Activated CD4-positive, alpha-beta T cell treated with anti-CD3 and anti-CD28 coated beads, Interleukin-2, amount 10 ng/mL, durations not matched to agents 7 days and 5 days (primary cell): ENCODE measurements around the gene ZCCHC13. TPM values are rescaled to one million over a fixed set of nuclear protein-coding genes. Genes with fewer than 3 reads are reported as not detected.
"Not testable (repeated sequence)": the region's sequence is repeated elsewhere in the genome, so short reads cannot be mapped to it uniquely, and the experiment has no call there.

Experiments
- CTCF ChIA-PET: fragments of 350-600 bp; sonication (Branson Sonifier 250); formaldehyde crosslinking; loops from one replicate; lab custom pipeline; 2021; ENCODE audit warnings: antibody characterized with exemption; lab: Charles Lee
- POLR2A ChIA-PET: fragments of 350-600 bp; sonication (Branson Sonifier 250); formaldehyde crosslinking; loops from one replicate; lab custom pipeline; 2021; ENCODE audit warnings: antibody characterized with exemption; lab: Charles Lee
- DNase-seq: peaks from one replicate; pipeline ENCODE4 v3.0.0-alpha.2; 2020
- H3K27ac Mint-ChIP-seq: one replicate; pipeline ENCODE4 v1.8.0; 2021; ENCODE audit warnings: mild to moderate bottlenecking, moderate library complexity, mixed read lengths
- H3K27me3 Mint-ChIP-seq: one replicate; pipeline ENCODE4 v1.8.0; 2021; ENCODE audit warnings: mixed read lengths
- H3K36me3 Mint-ChIP-seq: one replicate; pipeline ENCODE4 v1.8.0; 2021; ENCODE audit warnings: low read depth, mixed read lengths
- H3K4me1 Mint-ChIP-seq: one replicate; pipeline ENCODE4 v1.8.0; 2021; ENCODE audit warnings: mixed read lengths
- H3K4me3 Mint-ChIP-seq: one replicate; pipeline ENCODE4 v1.8.0; 2021; ENCODE audit warnings: mild to moderate bottlenecking, moderate library complexity, mixed read lengths
- H3K9me3 Mint-ChIP-seq: one replicate; pipeline ENCODE4 v1.8.0; 2021; ENCODE audit warnings: mixed read lengths
- total RNA-seq, 2 experiments: library from RNA; stranded (reverse); gene quantifications; one replicate each; pipeline ENCODE4 v1.2.3, GENCODE V29; 2021

ZCCHC13 gene
- total RNA-seq = not detected

DNA sequence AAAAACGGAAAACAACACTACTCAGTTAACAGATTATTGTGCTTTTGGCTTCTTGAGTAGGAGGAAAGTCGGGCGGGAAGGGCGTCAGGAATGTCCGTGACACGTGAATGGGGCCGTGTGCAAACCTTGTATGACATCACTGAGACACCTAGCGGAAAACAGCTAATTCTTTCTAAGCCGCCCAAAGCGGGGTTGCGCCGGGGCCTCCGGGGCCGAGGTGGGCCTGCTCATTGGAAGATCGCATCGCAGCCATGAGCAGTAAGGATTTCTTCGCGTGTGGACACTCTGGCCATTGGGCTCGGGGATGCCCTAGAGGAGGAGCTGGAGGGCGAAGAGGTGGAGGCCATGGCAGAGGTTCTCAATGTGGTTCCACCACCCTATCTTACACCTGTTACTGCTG, at the start of gene ZCCHC13:
Gene ZCCHC13 (plus strand): TSS at position 165 of the 400 bp plus-strand sequence. CDS start 87 bp downstream, at position 252.
- no peak within 1 kb of the TSS for H3K4me3 Mint-ChIP-seq

DNA sequence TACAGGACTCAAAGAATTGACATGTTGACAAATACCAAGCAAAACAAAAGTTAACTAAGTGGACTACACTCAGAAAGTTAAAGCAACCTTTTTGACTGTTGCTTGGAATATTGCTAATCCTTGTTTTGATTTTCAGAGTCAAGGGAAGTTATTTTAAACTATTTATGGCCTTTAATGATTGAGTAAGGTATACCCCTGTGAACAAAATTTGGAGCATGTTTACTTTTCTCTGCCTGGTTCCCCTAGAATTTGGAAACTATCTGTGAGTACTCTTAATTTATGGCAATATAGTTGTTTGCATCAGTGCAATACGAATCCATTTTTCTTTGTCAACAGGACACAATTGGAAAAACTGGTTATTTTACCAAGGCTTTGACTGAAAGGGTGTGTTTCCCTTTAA, 45.9 kb upstream of the ZCCHC13 start:
- H3K4me1 Mint-ChIP-seq, POLR2A ChIA-PET, H3K27ac Mint-ChIP-seq, DNase-seq, CTCF ChIA-PET, H3K4me3 Mint-ChIP-seq, H3K9me3 Mint-ChIP-seq, H3K27me3 Mint-ChIP-seq: not testable (repeated sequence)
- H3K36me3 Mint-ChIP-seq = peaks cover 51% of the 10 kb centered on the region

More for the DNA sequence above, at the start of gene ZCCHC13:
- no peak within 1 kb of the TSS for H3K27ac Mint-ChIP-seq
- POLR2A ChIA-PET = no interaction called here
- no peaks in the 10 kb centered on the region for H3K36me3 Mint-ChIP-seq
- H3K27me3 Mint-ChIP-seq = no peaks in the 10 kb centered on the region
- H3K4me1 Mint-ChIP-seq = no peaks in the 10 kb centered on the region
- no peak for DNase-seq
- CTCF ChIA-PET = no interaction called here
- no peaks in the 10 kb centered on the region for H3K9me3 Mint-ChIP-seq

DNA sequence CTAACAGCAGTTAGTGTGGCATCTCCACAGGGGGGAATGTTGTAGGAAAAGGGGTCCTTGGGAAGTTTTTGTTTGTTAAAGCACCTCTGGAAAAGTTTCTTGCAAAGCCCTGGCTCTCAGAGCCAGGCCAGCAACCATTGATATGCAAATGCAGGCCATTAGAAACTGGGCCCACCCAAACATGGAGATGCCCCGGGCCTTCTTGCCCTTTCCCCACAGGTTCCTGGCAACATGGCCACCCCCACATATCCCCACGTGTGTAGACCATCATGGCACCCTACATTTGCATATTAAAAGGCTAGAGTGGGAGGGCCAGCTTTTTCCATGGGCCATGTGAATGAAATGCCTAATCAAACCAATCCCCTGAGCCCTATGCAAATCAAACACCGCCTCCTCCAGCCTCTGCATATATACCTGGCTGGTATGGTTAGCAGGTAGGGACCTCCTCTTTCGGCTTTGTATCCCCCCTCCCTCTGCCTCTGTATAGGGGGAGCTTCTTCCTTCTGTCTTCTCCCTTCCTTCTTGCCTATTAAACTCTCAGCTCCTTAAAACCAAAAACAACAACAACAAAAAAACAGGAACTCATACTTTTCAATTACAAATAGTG, 44.0 kb upstream of the ZCCHC13 start:
- no peak for DNase-seq
- Mint-ChIP-seq H3K4me3 (no peak overlapping the region), H3K4me1 (no peaks in the 10 kb centered on the region), H3K27ac (no peak overlapping the region), H3K27me3 (no peaks in the 10 kb centered on the region), H3K9me3 (no peaks in the 10 kb centered on the region), H3K36me3 (peaks cover 52% of the 10 kb centered on the region)
- ChIA-PET CTCF (interaction anchor here (1.4 kb wide), 1 partner anchor 9 kb away, joined by 3 read pairs; no protein-coding TSS in a partner anchor), POLR2A (no interaction called here)

DNA sequence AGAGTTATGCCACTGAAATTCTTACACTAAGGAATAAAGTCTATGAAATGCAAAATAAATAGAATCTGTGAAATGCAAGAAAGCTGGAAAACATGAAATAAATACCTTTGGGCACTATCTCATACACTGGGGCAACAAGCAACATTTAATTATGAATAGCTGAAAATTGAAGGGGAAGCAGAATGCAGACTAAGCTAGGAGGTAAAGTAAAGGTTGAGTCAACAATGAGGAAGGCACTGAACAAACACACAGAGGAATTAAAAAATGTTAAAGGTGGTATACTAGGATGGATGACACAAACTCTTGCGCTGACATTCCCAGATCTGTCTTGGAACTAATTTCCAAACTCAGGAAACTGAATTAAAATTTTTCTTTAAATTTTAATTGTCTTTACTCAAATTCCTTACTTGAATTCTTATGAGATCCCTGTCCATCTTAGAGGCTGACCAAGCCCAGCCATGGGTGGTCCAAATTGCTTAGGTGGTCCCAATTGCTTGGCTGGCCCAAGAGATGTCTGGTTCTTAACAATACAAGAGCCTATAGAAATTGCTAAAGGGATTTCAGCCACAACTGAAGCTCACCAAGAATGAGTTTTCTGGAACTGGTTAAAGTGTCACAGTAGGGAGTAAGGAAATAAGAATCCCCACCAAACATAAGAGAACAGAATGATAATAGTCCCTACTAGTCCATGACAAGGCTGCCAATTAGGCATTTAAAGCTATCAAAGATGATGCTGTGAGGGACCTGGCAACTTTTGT, 41.3 kb upstream of the ZCCHC13 start:
- CTCF ChIA-PET = no interaction called here
- Mint-ChIP-seq H3K9me3 (no peaks in the 10 kb centered on the region), H3K4me3 (no peak overlapping the region), H3K27ac (no peak overlapping the region), H3K36me3 (peaks cover 40% of the 10 kb centered on the region), H3K4me1 (no peaks in the 10 kb centered on the region), H3K27me3 (no peaks in the 10 kb centered on the region)
- POLR2A ChIA-PET = no interaction called here
- no peak for DNase-seq

DNA sequence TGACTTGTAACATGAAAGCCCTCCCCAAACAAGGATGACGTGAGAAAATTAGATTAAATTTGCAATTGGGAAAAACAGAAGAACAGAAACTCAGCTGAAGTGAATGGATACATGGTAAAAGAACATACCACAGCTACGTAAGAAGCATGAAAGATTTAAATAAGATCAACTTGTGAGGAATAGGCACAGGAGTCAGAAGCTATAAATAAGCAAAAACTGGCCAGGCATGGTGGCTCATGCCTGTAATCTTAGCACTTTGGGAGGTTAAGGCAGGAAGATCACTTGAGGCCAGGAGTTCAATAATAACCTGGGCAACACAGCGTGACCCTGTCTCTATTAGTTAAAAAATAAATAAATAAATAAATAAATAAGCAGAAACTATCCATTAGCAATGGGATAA, 33.6 kb upstream of the ZCCHC13 start:
- no peak overlapping the region for H3K27ac Mint-ChIP-seq
- no peak overlapping the region for H3K4me3 Mint-ChIP-seq
- no peaks in the 10 kb centered on the region for H3K9me3 Mint-ChIP-seq
- peaks cover 27% of the 10 kb centered on the region for H3K36me3 Mint-ChIP-seq
- ChIA-PET POLR2A (no interaction called here), CTCF (interaction anchor here (0.9 kb wide), 1 partner anchor 9 kb away, joined by 3 read pairs; no protein-coding TSS in a partner anchor)
- no peaks in the 10 kb centered on the region for H3K4me1 Mint-ChIP-seq
- DNase-seq = no peak
- no peaks in the 10 kb centered on the region for H3K27me3 Mint-ChIP-seq

DNA sequence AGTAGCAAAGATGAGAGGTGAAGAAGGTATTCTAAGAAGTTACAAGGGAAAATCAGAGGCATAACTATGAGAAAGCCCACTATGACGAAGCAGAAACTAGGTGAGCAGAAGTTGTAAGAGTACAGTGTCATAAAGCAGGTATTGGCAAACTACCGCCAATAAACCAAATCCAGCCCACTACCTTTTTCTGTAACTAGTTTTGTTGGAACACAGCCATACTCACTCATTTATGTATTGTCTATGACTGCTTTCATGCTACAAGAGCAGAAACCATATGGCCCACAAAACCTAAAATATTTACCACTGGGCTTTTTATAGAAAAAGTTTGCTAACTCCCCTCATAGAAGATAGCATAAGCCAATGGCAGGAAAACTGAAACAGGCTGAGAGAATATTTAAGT, 31.8 kb upstream of the ZCCHC13 start:
- H3K4me1 Mint-ChIP-seq = no peaks in the 10 kb centered on the region
- H3K9me3 Mint-ChIP-seq = no peaks in the 10 kb centered on the region
- H3K36me3 Mint-ChIP-seq = peaks cover 33% of the 10 kb centered on the region
- ChIA-PET CTCF (no interaction called here), POLR2A (no interaction called here)
- DNase-seq = no peak
- H3K27ac Mint-ChIP-seq = no peak overlapping the region
- no peak overlapping the region for H3K4me3 Mint-ChIP-seq
- H3K27me3 Mint-ChIP-seq = no peaks in the 10 kb centered on the region

DNA sequence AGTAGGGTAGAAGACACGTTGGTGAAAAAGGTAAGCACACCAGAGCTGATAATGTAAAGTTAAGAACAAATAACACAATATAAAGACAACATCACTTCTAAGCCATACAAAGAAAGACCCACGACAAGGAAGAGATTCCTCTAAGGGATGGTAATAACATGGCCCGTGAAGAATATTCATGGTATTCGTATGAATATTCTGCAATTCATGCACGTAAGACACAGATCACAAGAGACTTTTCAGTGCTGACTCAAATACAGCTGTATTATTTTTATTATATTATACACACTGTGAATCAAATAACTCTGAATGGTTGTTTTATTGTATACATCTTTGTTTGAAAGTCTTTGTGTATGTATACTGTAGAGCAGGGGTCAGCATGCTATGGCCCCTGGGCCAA, 29.5 kb upstream of the ZCCHC13 start:
- H3K4me3 Mint-ChIP-seq = no peak overlapping the region
- H3K36me3 Mint-ChIP-seq = peaks cover 47% of the 10 kb centered on the region
- CTCF ChIA-PET = no interaction called here
- H3K9me3 Mint-ChIP-seq = no peaks in the 10 kb centered on the region
- POLR2A ChIA-PET = no interaction called here
- H3K27me3 Mint-ChIP-seq = no peaks in the 10 kb centered on the region
- no peak for DNase-seq
- no peaks in the 10 kb centered on the region for H3K4me1 Mint-ChIP-seq
- no peak overlapping the region for H3K27ac Mint-ChIP-seq

DNA sequence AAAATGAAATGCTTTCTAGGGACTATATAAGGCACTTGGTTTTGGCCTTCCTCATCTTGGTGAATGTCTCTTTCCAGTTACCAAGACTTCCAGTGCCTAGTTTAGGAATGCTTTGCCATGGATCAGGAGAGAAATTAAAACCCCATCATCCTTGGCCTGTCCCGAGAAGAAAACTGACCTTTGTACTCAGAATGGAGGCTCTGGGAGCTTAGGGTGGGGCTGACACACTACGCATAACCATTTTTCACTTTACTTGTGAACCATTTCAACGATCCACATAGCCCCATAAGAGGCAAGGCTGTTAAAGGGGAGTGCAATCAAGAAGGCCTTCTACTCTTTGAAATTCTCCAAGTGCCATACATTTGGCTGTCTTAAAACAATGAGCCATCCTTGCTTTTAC, 26.7 kb upstream of the ZCCHC13 start:
- POLR2A ChIA-PET = no interaction called here
- Mint-ChIP-seq H3K27ac (no peak overlapping the region), H3K4me3 (no peak overlapping the region), H3K36me3 (peaks cover 48% of the 10 kb centered on the region), H3K9me3 (no peaks in the 10 kb centered on the region), H3K4me1 (no peaks in the 10 kb centered on the region), H3K27me3 (no peaks in the 10 kb centered on the region)
- DNase-seq = no peak
- CTCF ChIA-PET = no interaction called here

DNA sequence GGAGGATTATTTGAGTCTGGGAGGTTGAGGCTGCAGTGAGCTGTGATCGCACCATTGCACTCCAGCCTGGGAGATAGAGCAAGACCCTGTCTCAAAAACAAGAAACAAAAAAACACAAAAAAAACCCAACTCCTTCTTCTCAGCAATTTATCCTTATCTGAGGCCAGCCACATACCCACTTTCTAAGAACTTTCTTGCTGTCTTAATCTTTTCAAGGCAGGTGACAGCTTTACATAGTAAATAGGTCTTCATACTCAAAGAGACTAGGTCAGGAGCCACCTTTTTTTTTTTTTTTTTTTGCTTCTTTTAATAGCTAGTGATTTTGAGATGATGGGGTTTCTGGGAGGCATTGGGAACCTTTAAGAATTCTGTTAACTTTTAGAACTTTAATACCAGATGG, 26.1 kb upstream of the ZCCHC13 start:
- Mint-ChIP-seq H3K9me3 (no peaks in the 10 kb centered on the region), H3K4me3 (no peak overlapping the region), H3K27ac (no peak overlapping the region), H3K27me3 (no peaks in the 10 kb centered on the region), H3K4me1 (no peaks in the 10 kb centered on the region), H3K36me3 (peaks cover 48% of the 10 kb centered on the region)
- ChIA-PET CTCF (no interaction called here), POLR2A (no interaction called here)
- DNase-seq = no peak

DNA sequence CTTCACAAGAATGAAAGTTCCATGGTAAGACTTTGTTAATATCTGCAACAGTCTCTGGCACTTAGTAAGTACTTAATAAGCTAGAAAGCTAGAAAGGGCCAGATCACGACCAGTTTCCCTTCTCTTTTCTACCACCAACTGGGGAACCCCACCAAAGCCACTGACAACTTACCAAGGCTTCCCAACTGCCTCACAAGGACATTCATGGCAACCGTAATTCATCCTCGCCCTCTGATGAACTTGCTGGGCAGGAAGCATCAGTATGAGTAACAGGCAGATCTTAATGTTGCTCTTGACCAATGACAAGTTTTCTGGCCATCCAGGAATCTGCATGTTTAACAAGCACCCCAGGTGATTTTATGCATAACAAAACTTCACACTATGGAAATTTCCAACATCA, 23.2 kb upstream of the ZCCHC13 start:
- Mint-ChIP-seq H3K27me3 (no peaks in the 10 kb centered on the region), H3K4me3 (no peak overlapping the region), H3K27ac (no peak overlapping the region), H3K9me3 (no peaks in the 10 kb centered on the region), H3K36me3 (peaks cover 45% of the 10 kb centered on the region), H3K4me1 (peaks cover 5% of the 10 kb centered on the region)
- POLR2A ChIA-PET = no interaction called here
- CTCF ChIA-PET = interaction anchor here (0.5 to 0.6 kb wide), 2 partner anchors 107 to 293 kb away, joined by 3 read pairs; no protein-coding TSS in a partner anchor
- DNase-seq = no peak

DNA sequence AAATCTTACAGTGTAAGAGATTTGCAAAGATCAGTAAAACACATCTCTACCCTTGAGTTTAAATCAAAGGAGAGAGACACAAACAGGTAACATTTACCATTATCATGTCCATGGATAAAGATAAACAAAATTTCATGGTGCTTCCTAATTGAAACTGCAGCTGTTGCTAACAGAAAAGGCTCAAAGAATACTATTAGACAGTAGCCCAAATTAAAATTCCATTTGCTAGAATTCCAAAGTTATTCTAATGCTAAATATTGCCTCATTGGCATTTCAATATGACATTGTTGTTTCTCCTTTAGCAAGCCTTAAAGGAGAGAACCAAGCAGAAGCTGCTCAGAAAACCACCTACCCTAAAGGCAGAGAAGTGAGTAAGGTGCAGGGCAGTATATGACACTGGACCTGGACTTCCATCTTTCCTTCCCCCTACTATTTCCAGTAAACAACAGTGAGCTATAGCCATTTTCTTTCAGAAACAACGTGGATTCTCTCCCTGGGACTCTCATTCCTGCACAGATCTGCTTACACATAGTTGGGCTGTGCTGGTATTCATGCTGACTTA, 19.5 kb upstream of the ZCCHC13 start:
- Mint-ChIP-seq H3K4me3 (no peak overlapping the region), H3K4me1 (peaks cover 16% of the 10 kb centered on the region), H3K9me3 (no peaks in the 10 kb centered on the region), H3K27me3 (no peaks in the 10 kb centered on the region), H3K27ac (no peak overlapping the region), H3K36me3 (peaks cover 46% of the 10 kb centered on the region)
- ChIA-PET POLR2A (no interaction called here), CTCF (no interaction called here)
- DNase-seq = no peak

DNA sequence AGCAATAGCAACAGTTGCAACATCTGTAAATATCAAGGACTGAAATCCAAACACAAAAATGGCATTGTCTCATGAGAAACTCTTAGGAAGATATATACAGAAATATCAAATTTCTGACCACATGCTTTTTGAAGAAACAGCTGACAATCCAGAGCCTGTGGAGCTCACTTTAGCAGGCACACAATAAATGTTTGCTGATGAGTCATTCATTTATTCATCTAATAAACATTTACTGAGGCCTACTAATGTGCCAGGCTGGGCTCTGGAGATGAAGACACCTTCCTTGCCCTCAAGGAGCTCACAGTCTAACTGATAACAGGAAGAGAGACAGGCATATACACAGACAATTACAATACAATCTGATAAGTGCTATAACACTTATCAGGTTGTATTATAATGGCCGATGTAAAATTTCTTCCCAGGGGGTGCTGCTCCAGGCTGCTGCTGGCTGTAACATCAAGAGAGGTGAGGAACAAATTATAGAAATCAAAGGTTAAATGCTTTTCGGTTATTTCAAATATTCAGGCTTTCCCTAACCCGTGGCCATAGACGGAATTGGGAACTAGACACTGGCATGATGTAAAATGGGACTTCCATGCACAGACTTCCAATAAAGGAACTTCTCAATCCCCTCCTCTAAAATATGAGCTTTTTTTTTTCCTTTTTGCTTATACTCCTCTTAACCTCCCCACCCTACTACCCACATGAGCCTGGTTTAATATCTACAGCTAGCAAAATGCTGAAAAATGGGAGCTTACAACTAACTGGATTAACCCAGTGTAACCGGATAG, 16.8 kb upstream of the ZCCHC13 start:
- no peaks in the 10 kb centered on the region for H3K27me3 Mint-ChIP-seq
- DNase-seq = no peak
- peak overlapping the region; percentile 19 for H3K27ac Mint-ChIP-seq
- H3K4me3 Mint-ChIP-seq = no peak overlapping the region
- ChIA-PET CTCF (interaction anchor here (0.6 kb wide), 1 partner anchor 817 kb away, joined by 3 read pairs; no protein-coding TSS in a partner anchor), POLR2A (no interaction called here)
- peaks cover 20% of the 10 kb centered on the region for H3K4me1 Mint-ChIP-seq
- H3K9me3 Mint-ChIP-seq = no peaks in the 10 kb centered on the region
- peaks cover 37% of the 10 kb centered on the region for H3K36me3 Mint-ChIP-seq
